ENCODE data around the gene ACBD6. TPM values are rescaled to one million over a fixed set of nuclear protein-coding genes. Genes with fewer than 3 reads are reported as not detected.

ACBD6 gene
- total RNA-seq, 4 donors from 2014 or later, result 26.6 to 51.3 (median 34.4) TPM

DNA sequence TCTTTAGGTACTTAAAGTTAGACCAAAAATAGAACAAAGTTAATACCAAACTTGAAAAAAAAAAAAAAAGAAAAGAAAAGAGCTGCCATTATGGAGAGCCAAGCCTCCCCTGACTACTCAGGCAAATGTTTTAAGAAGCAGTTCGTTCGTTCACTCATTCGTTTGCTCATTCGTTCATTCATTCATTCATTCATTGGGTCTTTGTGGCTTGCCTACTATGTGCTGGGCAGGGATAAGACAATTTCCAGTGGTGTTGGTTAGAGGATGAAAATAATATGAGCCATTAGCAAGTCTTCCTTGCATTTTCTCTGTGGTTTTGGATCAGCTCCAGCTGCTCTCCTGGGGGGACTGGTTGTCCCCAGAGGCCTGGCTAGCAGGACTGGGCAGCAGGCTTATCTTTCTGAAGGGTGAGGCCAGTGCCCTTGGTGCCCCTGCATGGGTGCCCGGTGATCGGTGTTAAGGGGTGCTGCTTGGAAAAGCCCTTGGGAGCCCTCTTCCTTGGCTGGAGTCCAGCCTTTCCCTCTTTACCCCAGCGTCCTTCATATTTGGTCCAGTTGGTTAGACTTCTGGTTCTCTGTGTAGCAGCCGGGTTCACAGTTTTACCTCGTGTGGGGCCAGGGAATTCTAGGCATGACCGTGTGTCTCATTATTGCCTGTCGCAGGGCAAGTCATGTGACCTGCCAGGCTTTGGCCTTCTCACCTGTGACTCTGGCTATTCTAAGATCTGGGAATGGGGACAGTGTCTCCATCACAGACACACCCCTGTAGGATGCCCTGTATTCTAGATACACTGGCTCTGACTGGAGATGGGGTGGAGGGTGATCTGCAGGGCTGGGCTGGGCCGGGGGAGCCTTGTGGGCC, 239.5 kb downstream of the ACBD6 start:
- intact Hi-C loops (cut with DNase I), result no loop called here
- H3K4me3 ChIP-seq, result no peak overlapping the region
- DNase-seq, result no peak
- no peaks in the 10 kb centered on the region for H3K36me3 ChIP-seq
- no peaks in the 10 kb centered on the region for H3K4me1 ChIP-seq
- H3K27me3 ChIP-seq, result peaks cover 0 to 58% (median 4%) of the 10 kb centered on the region in 4 donors
- no peak overlapping the region for H3K27ac ChIP-seq
- no peak for TF ChIP-seq POLR2A (IDR thresholded peaks at IDR 0.05)
- TF ChIP-seq, protein P1, sequence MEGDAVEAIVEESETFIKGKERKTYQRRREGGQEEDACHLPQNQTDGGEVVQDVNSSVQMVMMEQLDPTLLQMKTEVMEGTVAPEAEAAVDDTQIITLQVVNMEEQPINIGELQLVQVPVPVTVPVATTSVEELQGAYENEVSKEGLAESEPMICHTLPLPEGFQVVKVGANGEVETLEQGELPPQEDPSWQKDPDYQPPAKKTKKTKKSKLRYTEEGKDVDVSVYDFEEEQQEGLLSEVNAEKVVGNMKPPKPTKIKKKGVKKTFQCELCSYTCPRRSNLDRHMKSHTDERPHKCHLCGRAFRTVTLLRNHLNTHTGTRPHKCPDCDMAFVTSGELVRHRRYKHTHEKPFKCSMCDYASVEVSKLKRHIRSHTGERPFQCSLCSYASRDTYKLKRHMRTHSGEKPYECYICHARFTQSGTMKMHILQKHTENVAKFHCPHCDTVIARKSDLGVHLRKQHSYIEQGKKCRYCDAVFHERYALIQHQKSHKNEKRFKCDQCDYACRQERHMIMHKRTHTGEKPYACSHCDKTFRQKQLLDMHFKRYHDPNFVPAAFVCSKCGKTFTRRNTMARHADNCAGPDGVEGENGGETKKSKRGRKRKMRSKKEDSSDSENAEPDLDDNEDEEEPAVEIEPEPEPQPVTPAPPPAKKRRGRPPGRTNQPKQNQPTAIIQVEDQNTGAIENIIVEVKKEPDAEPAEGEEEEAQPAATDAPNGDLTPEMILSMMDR (IDR thresholded peaks at IDR 0.05), result no peak
- H3K9me3 ChIP-seq, result no peaks in the 10 kb centered on the region
- 64 to 67% methylated on average over 6 to 8 of the region's 12 CpGs for WGBS, 2 donors

DNA sequence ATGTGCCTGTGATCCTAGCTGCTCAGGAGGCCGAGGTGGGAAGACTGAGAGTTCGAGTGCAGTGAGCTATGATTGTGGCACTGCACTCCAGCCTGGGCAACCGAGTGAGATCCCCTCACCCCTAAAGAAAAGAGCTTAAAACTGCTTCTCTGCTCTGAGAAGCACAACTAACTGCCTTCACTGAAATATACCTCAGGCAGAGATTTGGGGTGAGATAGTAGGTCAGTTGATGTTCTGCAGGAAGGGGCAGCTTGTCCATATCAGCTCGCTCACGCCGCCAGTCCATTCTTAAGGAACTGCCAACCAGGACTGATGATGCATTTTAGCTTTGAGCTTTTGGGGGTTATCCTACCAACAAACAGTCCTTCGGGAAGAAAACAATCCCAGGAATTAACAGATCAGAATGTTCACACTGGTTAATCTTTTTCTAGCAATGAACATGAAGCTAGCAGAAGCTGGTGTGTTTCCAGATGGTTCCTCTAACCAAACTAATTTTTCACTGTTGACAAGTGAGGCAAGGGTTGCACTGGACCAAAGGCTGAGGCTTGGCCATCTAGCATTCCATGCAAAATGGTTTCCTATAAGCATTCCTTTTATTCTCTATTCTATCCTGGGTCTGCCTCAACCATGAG, 240.7 kb downstream of the ACBD6 start:
- 68 to 70% methylated on average over 6 to 7 of the region's 7 CpGs for WGBS, 2 donors

DNA sequence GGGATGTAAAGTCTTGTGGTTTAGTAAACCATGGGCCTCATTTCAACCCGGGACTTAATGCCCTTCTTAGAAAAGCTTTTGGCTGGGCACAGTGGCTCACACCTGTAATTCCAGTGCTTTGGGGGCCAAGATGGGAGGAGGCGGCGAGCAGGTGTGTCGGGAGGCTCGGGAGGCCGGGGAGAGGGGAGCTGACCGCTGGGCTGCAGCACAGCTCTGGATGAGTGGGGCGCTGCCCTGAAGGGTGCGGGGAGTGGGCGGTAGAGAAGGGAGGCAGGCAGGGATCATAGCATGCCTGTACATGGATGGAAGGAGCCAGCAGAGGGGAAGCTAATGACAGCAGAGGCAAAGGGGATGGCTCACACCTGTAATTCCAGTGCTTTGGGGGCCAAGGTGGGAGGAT, 241.3 kb downstream of the ACBD6 start:
- Histone ChIP-seq H3K27ac (no peak overlapping the region), H3K4me1 (no peaks in the 10 kb centered on the region), H3K9me3 (no peaks in the 10 kb centered on the region), H3K4me3 (no peak overlapping the region), H3K36me3 (no peaks in the 10 kb centered on the region), H3K27me3 (peaks cover 0 to 76% (median 4%) of the 10 kb centered on the region in 4 donors)
- TF ChIP-seq, protein P1 (IDR thresholded peaks at IDR 0.05), result no peak
- no peak for TF ChIP-seq POLR2A (IDR thresholded peaks at IDR 0.05)
- 45 to 67% methylated on average over 4 to 10 of the region's 10 CpGs for WGBS, 2 donors
- no peak for DNase-seq
- intact Hi-C loops (cut with DNase I), result no loop called here

More for the DNA sequence above, 240.7 kb downstream of the ACBD6 start:
- Histone ChIP-seq H3K4me3 (no peak overlapping the region), H3K9me3 (no peaks in the 10 kb centered on the region), H3K4me1 (no peaks in the 10 kb centered on the region), H3K27me3 (peaks cover 0 to 70% (median 4%) of the 10 kb centered on the region in 4 donors), H3K27ac (no peak overlapping the region), H3K36me3 (no peaks in the 10 kb centered on the region)
- intact Hi-C loops (cut with DNase I), result no loop called here
- TF ChIP-seq POLR2A (IDR thresholded peaks at IDR 0.05), result no peak
- TF ChIP-seq, protein P1 (IDR thresholded peaks at IDR 0.05), result no peak
- DNase-seq, result no peak

DNA sequence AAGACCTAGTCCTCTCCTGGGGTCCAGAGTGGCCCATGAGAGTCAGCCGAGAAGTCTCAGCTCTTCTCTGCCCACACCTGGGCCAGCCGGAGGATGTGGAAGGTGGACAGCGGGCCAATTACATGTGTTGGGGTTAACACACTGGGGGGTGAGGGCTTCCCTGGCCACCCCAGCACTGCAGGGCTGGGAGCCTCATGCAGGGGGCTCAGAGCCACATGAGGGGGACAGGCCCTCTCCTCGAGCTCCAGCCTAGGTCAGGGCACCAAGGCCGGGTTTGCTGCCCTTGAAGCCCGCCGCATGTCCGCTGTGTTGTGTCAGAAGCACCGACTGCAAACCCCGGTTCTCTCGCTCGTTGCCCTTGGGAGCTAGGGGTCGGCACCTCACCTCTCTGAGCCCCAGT, 241.8 kb downstream of the ACBD6 start:
- TF ChIP-seq POLR2A (IDR thresholded peaks at IDR 0.05), result no peak
- TF ChIP-seq, protein P1 (IDR thresholded peaks at IDR 0.05), result no peak
- DNase-seq, result no peak
- WGBS, 2 donors, result 85 to 89% methylated on average over 11 to 12 of the region's 13 CpGs
- H3K4me3 ChIP-seq, result no peak overlapping the region
- H3K27me3 ChIP-seq, result peaks cover 0 to 81% (median 4%) of the 10 kb centered on the region in 4 donors
- intact Hi-C loops (cut with DNase I), result no loop called here
- H3K36me3 ChIP-seq, result no peaks in the 10 kb centered on the region
- no peaks in the 10 kb centered on the region for H3K9me3 ChIP-seq
- no peaks in the 10 kb centered on the region for H3K4me1 ChIP-seq
- H3K27ac ChIP-seq, result no peak overlapping the region
